Measurements from ENCODE around the gene SLC66A2. TPM values are rescaled to one million over a fixed set of nuclear protein-coding genes. Genes with fewer than 3 reads are reported as not detected.
"Not testable (repeated sequence)": the region's sequence is repeated elsewhere in the genome, so short reads cannot be mapped to it uniquely, and the experiment has no call there.

SLC66A2 gene
- total RNA-seq, 1 experiment from 2014 or later = 53.1 TPM

DNA sequence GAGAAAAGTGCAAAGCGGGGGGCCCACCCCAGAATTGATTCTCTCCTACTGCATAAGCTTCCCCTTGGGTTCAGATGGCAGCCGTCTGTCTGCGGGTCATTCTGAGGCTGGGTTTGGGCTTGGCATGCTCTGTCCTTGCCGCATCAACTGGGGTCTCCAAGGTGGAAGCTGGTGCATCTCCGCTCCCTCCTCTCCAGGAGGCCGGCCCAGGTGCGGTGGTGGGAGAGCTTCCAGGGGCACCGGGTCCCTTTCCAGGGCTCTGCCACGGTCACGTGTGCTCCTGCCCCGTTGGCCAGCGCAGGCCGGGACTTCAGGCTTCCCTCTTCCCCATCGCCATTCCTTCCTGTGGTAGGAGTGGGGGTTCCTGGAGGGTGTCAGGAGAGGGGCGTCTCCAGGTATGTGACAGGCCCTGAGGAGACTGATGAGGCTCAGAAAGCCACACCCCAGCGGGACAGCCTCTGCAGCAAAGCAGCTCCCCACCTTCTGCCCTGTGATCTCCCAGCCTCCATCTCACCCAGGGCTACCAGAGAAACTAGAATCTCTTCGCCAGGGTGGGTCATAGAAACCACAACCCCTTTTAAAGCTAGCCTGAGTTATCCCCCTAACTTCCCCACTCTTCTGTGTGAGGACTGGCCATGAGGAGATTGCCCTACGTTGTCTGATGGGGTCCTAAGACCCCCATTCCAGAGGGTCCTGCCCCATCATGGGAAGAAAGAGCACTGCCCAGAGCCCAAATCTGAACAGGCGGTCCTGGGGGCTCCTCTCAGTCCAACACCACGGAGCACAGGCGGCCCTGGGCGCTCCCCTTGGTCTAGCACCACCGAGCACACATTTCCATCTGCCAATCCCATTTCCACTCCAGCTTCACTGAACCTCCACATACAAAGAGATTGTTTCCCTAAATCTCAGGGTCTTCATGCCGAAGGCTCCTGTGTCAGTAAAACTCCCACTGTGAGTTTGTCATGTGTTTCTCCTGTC is 76.6 kb downstream of the SLC66A2 start:
- Histone ChIP-seq H3K27me3 (no peaks in the 10 kb centered on the region), H3K9me3 (no peaks in the 10 kb centered on the region), H3K36me3 (no peaks in the 10 kb centered on the region), H3K4me3 (no peak overlapping the region)
- DNase-seq = no peak

DNA sequence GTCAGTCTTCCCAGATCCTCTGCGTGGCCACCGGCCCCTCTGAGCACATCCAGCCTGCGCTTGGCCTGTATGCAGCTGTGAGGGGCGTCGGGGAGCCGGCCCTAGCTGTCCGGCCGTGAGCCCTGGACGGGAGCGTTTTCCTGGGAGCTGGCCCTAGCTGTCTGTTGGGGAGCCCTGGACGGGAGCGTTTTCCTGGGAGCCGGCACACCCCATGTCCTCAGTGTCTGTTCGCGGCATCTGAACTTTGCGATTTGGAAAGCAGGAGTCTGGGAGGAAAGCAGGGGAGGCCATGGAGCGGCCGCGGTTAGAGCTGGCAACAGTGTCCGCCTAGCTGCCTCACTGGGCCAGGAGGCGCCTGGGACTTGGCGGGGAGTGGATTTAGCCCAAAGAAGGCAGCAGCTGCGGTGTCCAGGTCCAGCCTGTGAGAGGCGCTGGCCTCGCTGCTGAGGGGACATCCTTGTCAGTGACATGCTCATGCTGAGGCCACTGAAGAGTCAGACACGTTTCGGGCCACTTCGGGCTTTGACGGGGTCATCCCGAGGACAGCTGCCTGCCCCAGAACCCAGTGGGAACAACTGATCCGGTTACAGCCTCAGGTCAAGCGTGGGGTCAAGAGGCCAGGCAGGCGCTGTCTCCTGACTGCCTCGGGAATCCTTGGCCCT is 77.9 kb downstream of the SLC66A2 start:
- Histone ChIP-seq H3K9me3 (no peaks in the 10 kb centered on the region), H3K27me3 (no peaks in the 10 kb centered on the region), H3K4me3 (no peak overlapping the region), H3K36me3 (no peaks in the 10 kb centered on the region)
- DNase-seq = no peak

DNA sequence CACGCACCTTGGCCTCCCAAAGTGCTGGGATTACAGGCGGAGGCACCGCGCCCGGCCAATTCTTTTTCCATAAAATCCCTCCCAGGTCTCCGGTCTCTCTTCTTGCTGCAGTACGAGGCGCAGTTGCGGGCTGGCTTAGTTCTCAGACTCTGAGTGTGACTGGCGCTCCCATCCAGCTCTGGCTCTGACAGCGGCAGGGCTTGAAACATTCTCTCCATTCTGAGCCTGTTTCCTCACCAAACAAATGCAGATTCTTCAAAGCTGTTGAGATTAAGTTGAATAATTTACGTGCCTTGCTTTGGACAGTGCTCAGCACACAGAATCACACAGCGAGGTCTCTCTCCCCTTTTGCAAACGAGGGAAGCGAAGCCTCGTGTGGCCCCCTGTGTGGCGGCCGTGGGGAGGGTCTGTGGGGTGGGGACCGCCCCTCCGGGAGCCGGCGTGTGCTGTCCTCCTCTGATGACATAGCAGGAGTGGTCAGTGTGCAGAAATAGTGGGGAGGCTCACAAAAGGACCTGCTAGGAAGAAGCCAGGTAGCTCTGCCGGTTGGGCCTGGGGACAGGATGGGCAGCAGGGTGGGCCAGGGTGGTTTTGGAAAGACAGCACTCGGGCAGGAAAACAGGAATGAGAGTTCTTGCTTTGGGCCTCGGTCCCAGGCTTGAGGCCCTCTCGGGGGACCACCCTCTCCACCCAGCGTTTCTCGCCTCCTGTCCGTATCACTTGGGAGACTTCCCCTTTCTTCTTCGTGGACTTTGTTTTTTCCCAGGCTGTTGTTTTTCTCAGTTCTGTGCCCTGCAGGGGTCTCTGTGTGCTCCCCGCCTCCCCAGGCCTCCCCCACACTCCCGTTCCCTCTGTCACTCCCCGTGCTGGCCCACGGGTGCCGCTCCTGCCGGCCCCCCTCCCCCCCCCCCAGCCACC is 78.7 kb downstream of the SLC66A2 start:
- Histone ChIP-seq H3K27me3 (no peaks in the 10 kb centered on the region), H3K9me3 (no peaks in the 10 kb centered on the region), H3K36me3 (no peaks in the 10 kb centered on the region), H3K4me3 (no peak overlapping the region)
- DNase-seq = no peak

DNA sequence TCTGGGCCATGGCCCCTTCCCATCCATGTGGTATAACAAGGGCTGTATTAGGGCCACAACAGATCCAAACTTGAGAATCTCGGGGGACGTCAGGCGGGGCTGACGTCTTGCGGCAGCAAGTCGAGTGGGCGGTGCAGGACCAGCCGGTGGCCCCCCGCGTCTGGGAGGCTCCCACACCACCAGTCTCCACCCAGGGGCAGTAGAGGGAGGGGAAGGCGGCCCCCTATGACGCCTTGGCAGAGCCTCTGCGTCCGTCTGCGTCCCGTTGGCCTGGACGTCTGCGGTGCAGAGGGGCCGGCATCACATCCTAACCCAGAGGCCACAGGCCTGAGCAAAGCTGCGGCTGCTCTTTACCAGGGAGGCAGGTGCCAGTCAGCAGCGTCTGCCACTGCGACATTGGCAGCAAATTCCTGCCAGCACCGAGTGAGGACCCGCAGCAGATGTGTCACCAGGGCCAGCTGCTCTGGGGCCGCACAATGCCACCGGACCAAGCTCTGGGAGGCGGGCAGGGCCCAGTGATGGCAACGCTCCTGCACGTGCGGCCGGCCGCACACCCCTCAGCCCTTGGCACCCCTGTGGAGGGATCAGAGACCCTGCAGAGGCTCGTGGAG is 79.9 kb downstream of the SLC66A2 start:
- Histone ChIP-seq H3K27me3 (no peaks in the 10 kb centered on the region), H3K9me3 (no peaks in the 10 kb centered on the region), H3K36me3 (no peaks in the 10 kb centered on the region), H3K4me3 (no peak overlapping the region)
- no peak for DNase-seq

DNA sequence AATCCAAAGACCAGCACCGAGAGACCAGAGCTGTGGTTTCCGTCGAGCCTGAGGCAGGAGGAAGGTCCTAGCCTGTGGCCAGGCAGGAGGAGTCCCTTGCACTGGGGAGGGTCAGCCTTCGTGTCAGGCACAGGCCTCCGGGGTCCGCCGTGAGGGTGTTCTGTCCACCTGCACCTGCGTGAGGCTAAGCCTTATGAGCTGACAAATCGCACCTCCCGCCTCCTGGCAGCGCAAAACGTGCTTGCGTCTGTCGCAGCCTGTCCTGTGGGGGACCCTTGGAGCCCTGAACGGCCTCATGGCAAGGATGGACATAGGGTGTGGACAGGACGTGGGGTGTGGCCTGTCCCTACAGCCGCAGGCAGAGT is 80.4 kb downstream of the SLC66A2 start:
- Histone ChIP-seq H3K36me3 (no peaks in the 10 kb centered on the region), H3K27me3 (no peaks in the 10 kb centered on the region), H3K9me3 (no peaks in the 10 kb centered on the region), H3K4me3 (no peak overlapping the region)
- DNase-seq = no peak

DNA sequence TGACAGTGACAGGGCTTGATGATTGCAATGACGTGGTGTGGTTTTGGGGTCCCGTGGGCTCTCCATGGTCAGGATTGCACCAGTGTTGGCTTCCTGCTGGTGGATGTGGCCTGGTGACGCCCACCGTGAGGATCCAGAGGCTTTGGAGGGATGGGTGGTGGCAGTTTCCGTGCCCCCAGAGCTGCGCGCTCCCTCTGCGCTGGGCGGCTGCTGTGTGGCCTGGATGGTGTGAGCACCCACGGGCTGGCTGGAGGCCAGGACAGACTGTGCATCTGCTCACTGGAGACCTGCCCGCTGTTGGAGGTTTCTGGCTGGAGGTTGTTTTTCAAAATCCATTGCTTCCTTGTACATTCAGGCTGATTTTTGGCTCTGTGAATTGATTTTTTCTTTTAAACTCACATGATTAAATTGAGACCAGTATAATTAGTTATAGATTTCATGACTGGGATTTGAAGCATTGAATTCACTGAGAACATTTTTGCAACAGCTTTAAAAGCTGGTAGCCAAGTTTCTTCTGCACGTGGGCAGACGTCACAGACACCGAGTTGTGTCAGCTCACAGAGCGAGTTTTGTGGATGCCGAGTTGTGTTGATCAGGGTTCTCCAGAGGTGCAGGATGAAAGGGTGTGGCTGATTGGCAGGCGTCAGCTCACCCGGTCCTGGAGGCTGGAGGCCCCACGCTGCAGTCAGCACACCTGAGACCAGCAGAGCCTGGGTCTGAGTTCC is 81.0 kb downstream of the SLC66A2 start:
- H3K9me3 ChIP-seq = no peaks in the 10 kb centered on the region
- no peaks in the 10 kb centered on the region for H3K36me3 ChIP-seq
- H3K4me3 ChIP-seq = no peak overlapping the region
- DNase-seq = no peak
- no peaks in the 10 kb centered on the region for H3K27me3 ChIP-seq

DNA sequence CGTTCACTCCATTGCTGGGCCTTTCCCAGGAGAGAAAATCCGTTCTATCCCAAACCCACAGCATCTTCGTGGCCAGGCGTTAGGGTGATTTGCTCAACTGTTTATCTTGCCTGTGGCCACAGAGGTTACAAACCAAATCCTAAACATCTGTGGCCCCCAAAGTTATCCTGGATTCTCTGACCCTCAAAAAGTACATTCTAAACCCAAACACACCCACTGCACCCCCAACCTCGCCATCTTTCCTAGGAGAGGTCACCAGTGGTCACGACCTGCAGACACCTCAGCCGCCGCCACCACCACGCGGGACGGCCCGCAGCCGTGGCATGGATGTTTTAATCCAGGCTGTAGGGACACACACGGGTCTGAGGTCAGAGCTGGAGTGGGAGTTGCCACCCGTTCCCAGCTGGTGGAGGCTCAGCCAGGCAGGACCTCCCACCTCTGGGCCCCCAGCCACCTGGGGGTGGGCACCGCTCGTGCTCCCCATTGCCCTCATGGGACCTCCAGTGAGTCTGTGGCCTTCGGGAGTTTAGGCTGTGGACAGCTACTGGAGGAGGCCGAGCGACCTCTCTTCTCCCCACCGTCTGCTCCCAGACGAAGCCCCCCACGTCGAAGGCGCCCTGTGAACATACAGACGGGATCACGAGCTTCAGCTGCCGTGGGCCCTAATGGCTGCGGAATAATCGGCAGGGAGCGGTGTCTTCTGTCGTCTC is 81.7 kb downstream of the SLC66A2 start:
- DNase-seq = no peak
- no peak overlapping the region for H3K4me3 ChIP-seq
- no peaks in the 10 kb centered on the region for H3K27me3 ChIP-seq
- H3K9me3 ChIP-seq = no peaks in the 10 kb centered on the region
- H3K36me3 ChIP-seq = no peaks in the 10 kb centered on the region

DNA sequence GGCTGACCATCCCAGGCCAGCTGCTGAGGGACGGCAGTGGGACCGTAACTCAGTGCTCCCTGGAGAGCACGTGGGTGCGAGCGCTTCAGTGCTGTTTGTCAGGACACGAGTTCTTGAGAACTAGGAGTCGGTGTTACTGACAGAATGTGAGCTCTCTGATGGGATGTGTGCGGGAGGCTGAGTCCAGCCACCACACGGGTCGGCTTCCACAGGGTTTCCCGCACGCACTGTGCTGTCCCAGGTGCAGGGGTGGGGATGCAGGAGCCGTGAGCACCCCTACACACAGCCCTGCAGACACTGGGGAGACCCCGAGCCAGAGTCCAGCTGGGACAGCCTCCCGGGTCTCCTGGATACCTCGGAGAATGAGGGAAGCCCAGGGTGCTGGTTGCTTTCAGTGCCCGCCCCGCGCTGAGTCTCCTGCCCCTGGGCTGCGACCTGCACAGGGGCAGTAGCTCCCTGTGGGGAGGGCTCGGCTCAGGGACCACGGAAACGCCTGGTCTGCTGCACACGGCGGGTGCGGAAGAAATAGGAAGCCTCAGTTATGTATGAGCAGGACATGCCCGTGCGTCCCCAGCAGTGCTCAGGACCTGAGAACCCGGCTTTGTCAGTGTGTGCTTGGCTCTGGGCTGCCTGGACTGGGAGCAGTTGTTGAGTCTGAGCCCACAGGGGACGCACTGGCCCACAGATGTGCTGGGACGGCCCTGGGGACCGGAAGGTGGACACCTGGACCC is 82.5 kb downstream of the SLC66A2 start:
- no peaks in the 10 kb centered on the region for H3K36me3 ChIP-seq
- H3K27me3 ChIP-seq = no peaks in the 10 kb centered on the region
- no peak overlapping the region for H3K4me3 ChIP-seq
- no peaks in the 10 kb centered on the region for H3K9me3 ChIP-seq
- no peak for DNase-seq

DNA sequence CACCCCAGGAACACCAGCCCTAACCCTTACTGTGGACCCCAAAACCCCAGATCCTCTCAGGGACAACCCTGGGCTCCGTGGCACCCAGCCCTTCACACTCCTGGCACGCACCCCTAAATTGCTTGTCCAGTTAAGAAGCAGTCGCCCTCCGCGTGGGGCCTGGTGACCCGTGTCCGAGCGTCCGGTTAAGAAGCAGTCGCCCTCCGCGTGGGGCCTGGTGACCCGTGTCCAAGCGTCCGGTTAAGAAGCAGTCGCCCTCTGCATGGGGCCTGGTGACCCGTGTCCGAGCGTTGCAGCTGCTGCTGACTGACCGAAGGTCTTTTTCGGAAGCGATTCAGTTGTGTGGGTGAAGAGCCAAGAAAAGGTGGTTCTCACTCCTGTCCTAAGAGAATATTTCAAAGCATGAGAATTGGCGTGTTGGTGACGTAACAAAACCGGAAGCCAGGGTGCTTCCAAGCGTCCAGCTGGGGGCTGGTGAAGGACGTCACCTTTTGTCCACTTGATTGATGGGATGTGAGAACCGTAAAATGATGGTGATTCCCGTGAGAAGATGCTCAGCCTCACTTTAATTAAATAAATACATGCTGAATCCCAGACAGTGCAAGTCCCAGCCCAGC is 83.2 kb downstream of the SLC66A2 start:
- no peak for DNase-seq
- no peaks in the 10 kb centered on the region for H3K27me3 ChIP-seq
- H3K9me3 ChIP-seq = no peaks in the 10 kb centered on the region
- no peaks in the 10 kb centered on the region for H3K36me3 ChIP-seq
- H3K4me3 ChIP-seq = no peak overlapping the region

DNA sequence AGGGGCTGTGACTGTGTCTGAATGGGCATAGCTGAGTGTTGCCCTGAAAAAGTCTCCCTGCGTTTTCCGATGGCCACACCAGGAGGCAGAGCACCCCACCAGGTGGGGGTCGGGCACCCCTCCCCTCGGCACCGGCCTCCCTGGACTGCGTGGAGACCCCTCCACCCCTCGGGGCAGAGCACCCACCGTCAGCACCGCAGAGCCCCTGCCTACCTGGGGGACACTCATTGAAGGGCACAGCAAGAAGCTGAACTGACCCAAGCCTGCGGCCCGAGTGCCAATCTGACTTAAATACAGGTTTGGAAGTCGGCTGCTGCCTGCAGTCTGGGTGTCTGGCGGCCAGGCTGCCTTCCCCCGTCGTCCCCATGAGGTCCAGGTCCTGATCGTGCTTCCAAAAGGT is 83.8 kb downstream of the SLC66A2 start:
- H3K4me3 ChIP-seq = no peak overlapping the region
- H3K9me3 ChIP-seq = no peaks in the 10 kb centered on the region
- H3K36me3 ChIP-seq = no peaks in the 10 kb centered on the region
- no peaks in the 10 kb centered on the region for H3K27me3 ChIP-seq
- DNase-seq = no peak

DNA sequence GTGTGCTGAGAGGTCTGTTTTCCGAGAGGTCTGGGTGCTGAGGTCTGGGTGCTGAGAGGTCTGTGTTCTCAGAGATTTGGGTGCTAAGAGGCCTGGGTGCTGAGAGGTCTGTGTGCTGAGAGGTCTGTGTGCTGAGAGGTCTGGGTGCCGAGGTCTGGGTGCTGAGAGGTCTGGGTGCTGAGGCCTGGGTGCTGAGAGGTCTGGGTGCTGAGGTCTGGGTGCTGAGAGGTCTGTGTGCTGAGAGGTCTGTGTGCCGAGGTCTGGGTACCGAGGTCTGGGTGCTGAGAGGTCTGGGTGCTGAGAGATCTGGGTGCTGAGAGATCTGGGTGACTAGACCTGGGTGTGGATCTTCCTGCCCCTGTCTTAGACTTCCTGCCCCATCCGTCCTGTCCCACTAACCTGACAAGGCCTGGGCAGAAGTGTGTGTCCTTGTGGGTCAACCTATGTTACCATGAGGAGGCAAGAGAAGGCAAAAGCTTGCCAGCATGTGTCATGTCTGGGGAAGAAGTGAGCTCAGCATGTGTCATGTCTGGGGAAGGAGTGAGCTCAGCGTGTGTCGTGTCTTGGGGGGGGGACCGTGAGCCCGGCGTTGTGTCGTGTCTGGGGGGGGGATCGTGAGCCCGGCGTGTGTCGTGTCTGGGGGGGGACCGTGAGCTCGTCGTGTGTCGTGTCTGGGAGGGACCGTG is 84.4 kb downstream of the SLC66A2 start:
- H3K4me3 ChIP-seq = no peak overlapping the region

DNA sequence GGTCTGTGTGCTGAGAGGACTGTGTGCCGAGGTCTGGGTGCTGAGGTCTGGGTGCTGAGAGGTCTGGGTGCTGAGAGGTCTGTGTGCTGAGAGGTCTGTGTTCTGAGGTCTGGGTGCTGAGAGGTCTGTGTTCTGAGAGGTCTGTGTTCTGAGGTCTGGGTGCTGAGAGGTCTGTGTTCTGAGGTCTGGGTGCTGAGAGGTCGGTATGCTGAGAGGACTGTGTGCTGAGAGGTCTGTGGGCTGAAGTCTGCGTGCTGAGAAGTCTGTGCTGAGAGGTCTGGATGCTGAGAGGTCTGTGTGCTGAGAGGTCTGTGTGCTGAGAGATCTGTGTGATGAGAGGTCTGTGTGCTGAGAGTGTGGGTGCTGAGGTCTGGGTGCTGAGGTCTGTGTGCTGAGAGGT is 85.5 kb downstream of the SLC66A2 start:
- H3K27me3 ChIP-seq, DNase-seq, H3K36me3 ChIP-seq: not testable (repeated sequence)

More for the DNA sequence above, 84.4 kb downstream of the SLC66A2 start:
- DNase-seq = peak; percentile 10
- Histone ChIP-seq H3K36me3 (no peaks in the 10 kb centered on the region), H3K27me3 (no peaks in the 10 kb centered on the region), H3K9me3 (no peaks in the 10 kb centered on the region)

DNA sequence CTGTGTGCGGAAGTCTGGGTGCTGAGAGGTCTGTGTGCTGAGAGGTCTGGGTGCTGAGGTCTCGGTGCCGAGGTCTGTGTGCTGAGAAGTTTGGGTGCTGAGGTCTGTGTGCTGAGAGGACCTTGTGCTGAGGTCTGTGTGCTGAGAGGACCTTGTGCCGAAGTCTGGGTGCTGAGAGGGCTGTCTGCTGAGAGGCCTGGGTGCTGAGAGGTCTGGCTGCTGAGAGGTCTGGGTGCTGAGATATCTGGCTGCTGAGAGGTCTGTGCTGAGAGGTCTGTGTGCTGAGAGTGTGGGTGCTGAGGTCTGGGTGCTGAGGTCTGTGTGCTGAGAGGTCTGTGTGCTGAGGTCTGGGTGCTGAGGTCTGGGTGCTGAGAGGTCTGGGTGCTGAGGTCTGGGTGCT is 86.5 kb downstream of the SLC66A2 start:
- not testable (repeated sequence) for DNase-seq, H3K9me3 ChIP-seq, H3K27me3 ChIP-seq, H3K36me3 ChIP-seq, H3K4me3 ChIP-seq

More for the DNA sequence above, 85.5 kb downstream of the SLC66A2 start:
- not testable (repeated sequence) for H3K4me3 ChIP-seq, H3K9me3 ChIP-seq

Data from MG63 (cell line).